IPS-18a (cell line): ENCODE data around the gene KCNAB1.
"Not testable (repeated sequence)": the region's sequence is repeated elsewhere in the genome, so short reads cannot be mapped to it uniquely, and the experiment has no call there.

Source experiments
- H3K27ac ChIP-seq: one replicate; pipeline ENCODE4 v1.5.1; 2013; ENCODE audit warnings: low read length
- H3K27me3 ChIP-seq: one replicate; pipeline ENCODE4 v1.6.1; 2013; ENCODE audit warnings: mild to moderate bottlenecking, low read length; ENCODE audit not compliant: control insufficient read depth, insufficient read depth
- H3K36me3 ChIP-seq: one replicate; pipeline ENCODE4 v1.6.1; 2013; ENCODE audit warnings: low read depth, low read length; ENCODE audit not compliant: control insufficient read depth
- H3K4me1 ChIP-seq: one replicate; pipeline ENCODE4 v1.6.1; 2013; ENCODE audit warnings: low read depth, low read length; ENCODE audit not compliant: control insufficient read depth
- H3K4me3 ChIP-seq: one replicate; pipeline ENCODE4 v1.5.1; 2013; ENCODE audit warnings: low read length
- H3K9ac ChIP-seq: one replicate; pipeline ENCODE4 v1.6.1; 2013; ENCODE audit warnings: mild to moderate bottlenecking, low read length, moderate library complexity
- H3K9me3 ChIP-seq: one replicate; pipeline ENCODE4 v1.6.1; 2013; ENCODE audit warnings: low read depth, low read length; ENCODE audit not compliant: control insufficient read depth

KCNAB1 gene

DNA sequence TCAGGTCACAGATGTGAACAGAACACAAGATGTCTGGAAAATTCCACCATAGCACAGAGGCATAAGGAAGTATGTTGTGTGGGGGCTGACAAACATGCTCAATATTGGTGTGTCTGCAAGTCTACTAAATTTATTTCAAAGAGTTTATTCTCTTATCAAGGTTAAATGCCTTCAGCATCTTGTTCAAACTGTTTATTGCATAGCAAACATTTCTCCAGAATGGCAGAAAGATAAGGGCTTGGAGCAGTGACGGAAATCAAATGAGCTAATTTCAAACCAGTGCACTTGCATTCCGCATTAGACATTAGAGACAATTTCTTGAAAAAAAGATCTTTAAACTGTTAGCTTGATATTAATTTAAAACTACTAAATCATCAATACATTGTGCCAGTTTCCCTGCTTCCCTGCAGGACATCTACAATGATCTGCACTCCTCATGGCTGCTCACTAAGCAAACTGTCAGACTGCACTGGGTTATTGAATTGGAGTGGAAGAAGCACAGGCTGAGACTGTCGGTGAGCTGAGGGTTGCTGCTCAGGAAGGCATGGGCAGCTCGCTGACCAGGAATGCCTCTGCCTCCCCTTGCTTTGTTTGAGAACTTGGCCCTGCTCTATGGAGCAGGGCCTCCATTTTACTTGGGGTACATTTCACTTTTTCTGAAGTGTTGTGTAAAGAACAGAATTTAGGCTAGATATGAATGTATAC, 89.4 kb downstream of the KCNAB1 start:
- Histone ChIP-seq H3K4me3 (no peak overlapping the region), H3K4me1 (no peaks in the 10 kb centered on the region), H3K9ac (no peak overlapping the region), H3K9me3 (no peaks in the 10 kb centered on the region), H3K27me3 (no peaks in the 10 kb centered on the region), H3K27ac (no peak overlapping the region), H3K36me3 (no peaks in the 10 kb centered on the region)

DNA sequence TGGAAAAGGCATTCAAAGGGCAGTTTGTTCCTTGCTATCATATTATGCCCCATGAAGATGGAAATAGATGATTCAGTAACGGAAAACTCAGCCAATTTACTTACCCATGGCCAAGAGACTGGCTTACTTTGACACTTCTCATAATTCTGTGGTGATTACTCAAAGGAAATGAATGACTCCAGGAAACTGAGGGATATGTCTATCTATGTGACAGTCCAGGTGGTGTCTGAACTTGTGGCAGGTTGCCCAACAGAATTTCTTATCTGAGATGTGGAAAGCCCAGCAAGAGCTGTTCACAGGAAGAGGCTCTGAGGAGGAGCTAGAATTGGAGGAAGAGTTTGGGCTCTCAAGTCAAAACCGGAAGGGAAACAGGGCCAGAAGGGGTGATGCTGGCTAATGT, 91.2 kb downstream of the KCNAB1 start:
- Histone ChIP-seq H3K9me3 (no peaks in the 10 kb centered on the region), H3K4me1 (no peaks in the 10 kb centered on the region), H3K36me3 (no peaks in the 10 kb centered on the region), H3K27me3 (no peaks in the 10 kb centered on the region), H3K4me3 (no peak overlapping the region), H3K27ac (no peak overlapping the region), H3K9ac (no peak overlapping the region)

DNA sequence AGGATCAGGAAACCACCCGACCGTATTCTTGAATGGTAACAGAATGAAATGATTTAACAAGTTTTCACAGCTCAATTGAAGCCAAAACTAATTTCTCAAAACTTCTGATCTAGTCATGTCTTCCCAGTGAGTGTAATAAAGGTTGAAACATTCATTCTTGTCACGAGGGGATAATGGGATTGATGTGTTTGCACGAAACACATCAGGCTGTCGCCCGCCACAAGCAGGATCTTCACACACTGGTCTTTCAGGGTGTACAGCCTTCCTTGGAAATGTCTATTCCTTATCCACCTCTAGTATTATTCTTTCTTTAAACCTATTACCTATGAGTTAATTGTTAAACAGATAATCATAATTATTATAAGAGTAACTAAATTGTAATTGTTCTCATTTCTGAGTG, 94.3 kb downstream of the KCNAB1 start:
- H3K9ac ChIP-seq: no peak overlapping the region
- no peaks in the 10 kb centered on the region for H3K4me1 ChIP-seq
- no peaks in the 10 kb centered on the region for H3K36me3 ChIP-seq
- H3K27ac ChIP-seq: no peak overlapping the region
- H3K27me3 ChIP-seq: no peaks in the 10 kb centered on the region
- H3K9me3 ChIP-seq: no peaks in the 10 kb centered on the region
- no peak overlapping the region for H3K4me3 ChIP-seq

DNA sequence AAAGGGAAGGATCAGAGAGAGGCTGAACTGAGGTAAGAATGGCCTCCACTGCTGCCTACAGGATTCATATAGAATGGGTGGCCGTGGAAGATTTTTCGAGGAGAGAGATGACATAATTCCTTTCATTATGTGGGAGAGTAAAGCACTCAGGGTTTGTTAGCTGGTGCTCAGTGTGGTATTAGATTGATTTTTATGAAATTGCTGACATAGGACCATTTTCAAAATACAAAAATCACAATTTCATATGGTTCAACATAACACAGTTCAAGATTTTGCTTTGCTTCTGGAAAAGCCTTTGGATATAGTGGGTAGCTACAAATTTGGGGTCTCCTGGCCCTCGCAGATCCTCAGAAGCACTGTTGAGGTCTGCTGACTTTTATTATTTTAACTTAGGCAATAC, 95.4 kb downstream of the KCNAB1 start:
- H3K36me3 ChIP-seq: no peaks in the 10 kb centered on the region

DNA sequence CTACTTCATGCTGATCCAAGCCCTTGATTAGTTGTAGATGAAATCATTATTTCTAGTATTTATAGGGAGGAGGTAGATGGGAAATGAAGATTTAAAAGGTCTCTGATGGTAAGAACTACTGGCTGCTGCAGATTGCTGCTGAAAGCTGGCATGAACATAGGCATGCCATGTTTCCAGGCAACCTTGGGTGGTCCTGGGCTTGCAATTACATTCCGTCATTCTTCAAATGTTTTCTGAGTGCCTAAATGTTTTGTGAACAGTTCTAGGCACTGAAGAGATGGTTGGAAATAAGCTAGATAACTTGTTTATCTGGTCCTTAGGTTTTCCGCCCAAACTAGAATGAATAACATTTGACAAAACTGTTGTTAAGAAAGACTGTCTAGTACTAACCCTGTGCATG, 95.8 kb downstream of the KCNAB1 start:
- Histone ChIP-seq H3K9ac (no peak overlapping the region), H3K27me3 (no peaks in the 10 kb centered on the region), H3K9me3 (no peaks in the 10 kb centered on the region), H3K27ac (no peak overlapping the region), H3K4me1 (no peaks in the 10 kb centered on the region), H3K36me3 (no peaks in the 10 kb centered on the region), H3K4me3 (no peak overlapping the region)

More for the DNA sequence above, 95.4 kb downstream of the KCNAB1 start:
- Histone ChIP-seq H3K9ac (no peak overlapping the region), H3K4me3 (no peak overlapping the region), H3K27ac (no peak overlapping the region), H3K4me1 (no peaks in the 10 kb centered on the region), H3K9me3 (no peaks in the 10 kb centered on the region), H3K27me3 (no peaks in the 10 kb centered on the region)

DNA sequence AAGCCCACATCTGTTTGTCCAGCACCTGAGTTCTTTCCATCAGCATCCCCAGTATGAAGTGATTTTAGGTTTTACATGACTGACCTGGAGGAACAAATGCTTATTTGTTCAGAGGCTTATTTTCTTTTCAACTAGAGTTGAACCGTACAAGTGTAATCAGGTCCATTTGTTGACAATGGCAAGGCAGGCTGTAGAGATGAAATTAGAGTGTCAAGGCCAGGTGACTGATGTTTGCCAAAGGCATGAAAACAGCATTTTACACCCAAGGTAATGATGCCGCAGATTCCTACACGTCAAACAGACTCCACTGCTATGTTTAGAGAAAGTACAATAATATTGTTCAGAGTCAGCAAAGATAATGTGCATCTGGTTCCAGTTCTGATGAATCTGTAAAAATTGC, 96.5 kb downstream of the KCNAB1 start:
- Histone ChIP-seq H3K27me3 (no peaks in the 10 kb centered on the region), H3K9me3 (no peaks in the 10 kb centered on the region), H3K4me1 (no peaks in the 10 kb centered on the region), H3K4me3 (no peak overlapping the region), H3K9ac (no peak overlapping the region), H3K27ac (no peak overlapping the region), H3K36me3 (no peaks in the 10 kb centered on the region)

DNA sequence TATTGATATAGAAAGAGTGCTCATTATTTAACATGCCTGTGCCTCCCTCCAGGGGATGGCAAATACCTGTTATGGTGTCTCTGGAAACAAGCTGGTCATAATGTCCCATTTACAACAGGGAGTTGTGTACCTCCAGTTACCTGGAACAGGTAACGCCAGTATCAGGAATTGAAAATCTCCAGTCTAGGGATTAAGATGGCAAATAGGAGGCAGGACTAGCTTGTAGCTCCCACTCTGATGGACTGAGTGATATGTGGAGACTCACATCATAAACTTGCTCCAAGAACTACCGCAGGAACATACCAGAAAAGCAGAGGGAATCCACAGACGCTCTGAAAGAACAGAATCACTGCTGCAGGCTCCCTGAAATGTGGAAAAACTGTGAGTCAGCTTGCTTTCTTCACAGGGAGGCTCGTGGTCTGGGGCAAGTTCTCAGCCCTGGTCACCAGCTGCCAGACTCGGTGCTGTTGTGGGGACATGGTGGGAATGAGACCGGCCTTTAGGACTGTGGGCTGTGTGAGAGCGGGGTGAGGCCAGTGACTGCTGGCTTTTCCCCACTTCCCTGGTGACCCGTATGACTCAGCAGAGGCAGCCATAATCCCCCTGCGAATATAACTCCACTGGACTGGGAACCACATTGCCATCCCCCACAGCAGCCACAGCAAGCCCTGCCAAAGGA, 97.4 kb downstream of the KCNAB1 start:
- no peaks in the 10 kb centered on the region for H3K4me1 ChIP-seq
- no peak overlapping the region for H3K4me3 ChIP-seq
- no peak overlapping the region for H3K27ac ChIP-seq
- H3K36me3 ChIP-seq: no peaks in the 10 kb centered on the region
- H3K9ac ChIP-seq: no peak overlapping the region
- no peaks in the 10 kb centered on the region for H3K9me3 ChIP-seq
- no peaks in the 10 kb centered on the region for H3K27me3 ChIP-seq

DNA sequence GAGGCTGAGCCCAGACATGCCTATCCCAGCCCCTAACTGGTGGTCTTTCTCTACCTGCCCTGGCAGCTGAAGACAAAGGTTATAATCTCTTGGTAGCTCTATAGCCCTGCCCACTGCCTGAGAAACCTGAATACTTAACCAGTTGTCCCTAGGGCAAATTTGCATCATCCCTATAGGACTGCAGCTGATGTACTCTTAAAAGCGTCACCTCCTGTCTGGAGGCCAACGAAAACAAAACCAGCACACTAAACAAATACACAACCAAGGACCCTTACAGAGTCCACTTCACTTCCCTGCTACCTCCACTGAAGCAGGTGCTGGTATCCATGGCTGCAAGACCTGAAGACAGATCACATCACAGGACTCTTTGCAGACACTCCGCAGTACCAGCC, 98.0 kb downstream of the KCNAB1 start:
- Histone ChIP-seq H3K36me3 (no peaks in the 10 kb centered on the region), H3K4me1 (no peaks in the 10 kb centered on the region), H3K27me3 (no peaks in the 10 kb centered on the region), H3K4me3 (no peak overlapping the region), H3K27ac (no peak overlapping the region), H3K9ac (no peak overlapping the region), H3K9me3 (no peaks in the 10 kb centered on the region)

DNA sequence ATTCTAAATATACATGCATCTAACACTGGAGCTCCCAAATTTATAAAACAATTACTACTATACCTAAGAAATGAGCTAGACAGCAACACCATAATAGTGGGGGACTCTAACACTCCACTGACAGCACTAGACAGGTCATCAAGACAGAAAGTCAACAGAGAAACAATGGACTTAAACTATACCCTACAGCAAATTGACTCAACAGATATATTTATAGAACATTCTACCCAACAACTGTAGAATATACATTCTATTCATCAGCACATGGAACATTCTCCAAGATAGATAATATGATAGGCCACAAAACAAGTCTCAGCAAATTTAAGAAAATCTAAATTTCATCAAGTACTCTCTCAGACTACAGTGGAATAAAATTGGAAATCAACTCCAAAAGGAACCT, 102.0 kb downstream of the KCNAB1 start:
- not testable (repeated sequence) for H3K9me3 ChIP-seq, H3K27me3 ChIP-seq, H3K4me3 ChIP-seq, H3K9ac ChIP-seq, H3K27ac ChIP-seq, H3K4me1 ChIP-seq, H3K36me3 ChIP-seq

DNA sequence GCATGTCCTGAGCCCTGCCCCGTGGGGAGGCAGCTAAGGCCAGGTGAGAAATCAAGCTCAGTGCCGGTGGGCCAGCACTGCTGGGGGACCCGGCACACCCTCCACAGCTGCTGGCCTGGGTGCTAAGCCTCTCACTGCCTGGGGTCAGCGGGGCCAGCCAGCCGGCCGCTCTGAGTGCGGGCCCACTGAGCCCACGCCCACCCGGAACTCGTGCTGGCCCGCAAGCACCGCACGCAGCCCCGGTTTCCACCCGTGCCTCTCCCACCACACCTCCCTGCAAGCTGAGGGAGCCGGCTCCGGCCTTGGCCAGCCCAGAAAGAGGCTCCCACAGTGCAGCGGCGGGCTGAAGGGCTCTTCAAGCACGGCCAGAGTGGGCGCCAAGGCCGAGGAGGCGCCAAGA, 103.7 kb downstream of the KCNAB1 start:
- H3K4me3 ChIP-seq, H3K4me1 ChIP-seq, H3K27ac ChIP-seq, H3K36me3 ChIP-seq, H3K27me3 ChIP-seq, H3K9ac ChIP-seq, H3K9me3 ChIP-seq: not testable (repeated sequence)

DNA sequence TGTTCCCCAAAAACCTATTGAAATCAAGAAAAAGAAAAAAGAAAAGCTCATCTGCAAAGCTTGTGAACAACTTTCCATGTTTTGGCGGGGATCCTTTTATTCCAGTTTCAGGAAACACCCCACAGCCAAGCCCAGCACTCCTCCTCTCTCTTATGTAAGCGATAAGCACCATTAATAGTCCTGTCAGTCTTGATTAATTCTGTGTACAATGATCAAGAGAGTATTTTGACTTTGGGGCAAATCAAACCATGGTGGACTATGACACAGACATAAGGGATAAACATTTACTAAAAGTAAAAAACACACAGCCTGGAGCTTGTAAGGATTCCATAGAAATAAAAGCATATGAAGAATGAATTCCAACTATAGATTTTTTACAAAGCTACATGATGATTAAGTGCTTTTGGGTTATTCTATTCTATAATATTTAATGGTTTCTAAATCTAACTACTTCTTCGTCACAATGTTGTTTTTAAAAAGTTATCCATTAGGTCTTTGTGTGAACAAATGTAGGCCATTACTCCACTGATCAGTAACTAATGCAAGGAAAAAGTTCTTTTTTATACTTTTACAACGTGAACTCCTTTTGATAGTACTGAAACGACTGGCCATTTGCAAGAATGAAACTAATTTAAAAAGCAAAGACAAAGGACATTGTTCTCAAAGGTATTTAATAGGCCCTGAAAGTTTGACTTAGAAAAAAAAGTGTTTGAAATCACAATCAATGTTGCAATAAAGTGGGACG, 106.5 kb downstream of the KCNAB1 start:
- H3K9me3 ChIP-seq: no peaks in the 10 kb centered on the region
- H3K36me3 ChIP-seq: no peaks in the 10 kb centered on the region
- H3K4me3 ChIP-seq: no peak overlapping the region
- H3K27ac ChIP-seq: no peak overlapping the region
- no peak overlapping the region for H3K9ac ChIP-seq
- H3K27me3 ChIP-seq: no peaks in the 10 kb centered on the region
- no peaks in the 10 kb centered on the region for H3K4me1 ChIP-seq

DNA sequence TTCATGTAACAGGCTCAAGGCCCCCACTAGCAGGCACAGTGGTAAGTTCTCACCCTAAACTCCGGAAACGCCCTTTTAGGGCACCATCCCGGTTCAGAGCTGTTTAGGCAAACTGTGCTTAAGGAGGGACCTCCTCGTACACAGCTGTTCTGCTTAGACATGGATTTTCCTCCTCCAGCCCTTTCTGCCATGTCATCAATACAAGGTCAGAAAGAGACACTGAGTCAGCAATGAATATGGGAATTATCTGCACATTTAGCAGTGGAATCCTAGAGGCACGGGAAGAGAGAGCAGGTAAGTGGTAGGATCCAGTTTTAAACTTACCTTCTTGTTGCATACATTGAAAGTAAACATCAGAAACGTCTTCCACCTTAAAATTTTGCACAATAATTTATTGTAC, 107.3 kb downstream of the KCNAB1 start:
- Histone ChIP-seq H3K9me3 (no peaks in the 10 kb centered on the region), H3K27me3 (no peaks in the 10 kb centered on the region), H3K27ac (no peak overlapping the region), H3K4me1 (no peaks in the 10 kb centered on the region), H3K36me3 (no peaks in the 10 kb centered on the region), H3K9ac (no peak overlapping the region), H3K4me3 (no peak overlapping the region)
